Superior temporal gyrus (tissue), 1 donor: ENCODE data around the gene MRRF.

Experiments
- DNase-seq: peaks from one replicate; pipeline ENCODE4 v3.0.0-alpha.2; 2016; ENCODE audit errors: extremely low spot score

Gene MRRF

GRCh38 chr9:122380293-122380692 is 115.6 kb downstream of the MRRF start:
- DNase-seq, result no peak
